PC-9 (cell line): Measurements from ENCODE around the gene GRM8. TPM values are rescaled to one million over a fixed set of nuclear protein-coding genes. Genes with fewer than 3 reads are reported as not detected.

ENCODE experiments used
- BruUV-seq: library from RNA; stranded (reverse); fragments of 400-500 nt; replicated peaks from 2 replicates; lab custom pipeline; 2021; lab: Mats Ljungman, UMichigan
- CTCF ChIA-PET: fragments of 300-600 bp; sonication (Branson Sonifier 250); formaldehyde crosslinking; loops from one replicate; lab custom pipeline; 2022; ENCODE audit warnings: antibody characterized with exemption; lab: Charles Lee
- POLR2A ChIA-PET: fragments of 300-600 bp; sonication (Branson Sonifier 250); formaldehyde crosslinking; loops from one replicate; lab custom pipeline; 2022; ENCODE audit warnings: antibody characterized with exemption; ENCODE audit not compliant: unreplicated experiment; lab: Charles Lee
- DNase-seq, 2 experiments: peaks; one replicate each; pipeline versions ENCODE4 v3.0.0 to v3.0.0-alpha.2; 2015 to 2022; ENCODE audit warnings: mixed read lengths in 1 of 2
- H2AFZ ChIP-seq: fragments of 200-600 bp; sonication (generic); 2 replicates; pipeline ENCODE4 v1.8.1; 2017; ENCODE audit warnings: antibody characterized with exemption
- H3F3A ChIP-seq: fragments of 200-600 bp; sonication (generic); 2 replicates; pipeline ENCODE4 v1.8.1; 2017; ENCODE audit warnings: antibody characterized with exemption, mild to moderate bottlenecking, low read depth; ENCODE audit not compliant: insufficient read depth
- H3K27ac ChIP-seq: fragments of 200-600 bp; sonication (generic); 2 replicates; pipeline ENCODE4 v1.6.1; 2016; ENCODE audit warnings: mixed run types
- H3K27me3 ChIP-seq: fragments of 200-600 bp; sonication (generic); 2 replicates; pipeline ENCODE4 v1.6.1; 2016; ENCODE audit warnings: low read depth, mixed run types; ENCODE audit not compliant: insufficient read depth
- H3K36me3 ChIP-seq: fragments of 200-600 bp; sonication (generic); 2 replicates; pipeline ENCODE4 v1.6.1; 2016; ENCODE audit warnings: low read depth, mixed run types
- H3K4me1 ChIP-seq: fragments of 200-600 bp; sonication (generic); replicated peaks from 2 replicates; pipeline ENCODE4 v1.6.1; 2016; ENCODE audit warnings: mixed run types; ENCODE audit not compliant: insufficient read depth
- H3K4me2 ChIP-seq: fragments of 200-600 bp; sonication (generic); 2 replicates; pipeline ENCODE4 v1.6.1; 2017; ENCODE audit warnings: mixed run types
- H3K4me3 ChIP-seq: fragments of 200-600 bp; sonication (generic); 2 replicates; pipeline ENCODE4 v1.6.1; 2016; ENCODE audit warnings: mixed run types
- H3K79me2 ChIP-seq: fragments of 200-600 bp; sonication (generic); 2 replicates; pipeline ENCODE4 v1.6.1; 2017; ENCODE audit warnings: low read depth, mixed run types
- H3K9me2 ChIP-seq: fragments of 200-600 bp; sonication (generic); 2 replicates; pipeline ENCODE4 v1.8.1; 2017; ENCODE audit warnings: mild to moderate bottlenecking; ENCODE audit not compliant: insufficient read depth
- H3K9me3 ChIP-seq: fragments of 200-600 bp; sonication (generic); 2 replicates; pipeline ENCODE4 v1.8.1; 2016; ENCODE audit warnings: low read depth; ENCODE audit not compliant: insufficient read depth
- H4K20me1 ChIP-seq: fragments of 200-600 bp; sonication (generic); 2 replicates; pipeline ENCODE4 v1.8.1; 2017; ENCODE audit not compliant: insufficient read depth
- CTCF ChIP-seq: fragments of 200-600 bp; sonication (generic); conservative IDR thresholded peaks from 2 replicates; pipeline ENCODE4 v1.6.1; 2017; ENCODE audit warnings: mixed run types, antibody characterized with exemption, mild to moderate bottlenecking, moderate library complexity
- EZH2 ChIP-seq: fragments of 200-600 bp; sonication (generic); IDR thresholded peaks from 2 replicates; pipeline ENCODE4 v1.8.0; 2017; ENCODE audit warnings: antibody characterized with exemption, low read depth
- intact Hi-C: fragments of 100-400 bp; cut with micrococcal nuclease; formaldehyde crosslinking; loops from one replicate; pipeline ENCODE4 v1.10.0; 2022; ENCODE audit not compliant: unreplicated experiment
- total RNA-seq: library from RNA; stranded (reverse); gene quantifications from 2 replicates; pipeline ENCODE4 v1.2.3, GENCODE V29; 2021

GRM8 gene
- total RNA-seq, 1 experiment from 2014 or later = not detected

DNA sequence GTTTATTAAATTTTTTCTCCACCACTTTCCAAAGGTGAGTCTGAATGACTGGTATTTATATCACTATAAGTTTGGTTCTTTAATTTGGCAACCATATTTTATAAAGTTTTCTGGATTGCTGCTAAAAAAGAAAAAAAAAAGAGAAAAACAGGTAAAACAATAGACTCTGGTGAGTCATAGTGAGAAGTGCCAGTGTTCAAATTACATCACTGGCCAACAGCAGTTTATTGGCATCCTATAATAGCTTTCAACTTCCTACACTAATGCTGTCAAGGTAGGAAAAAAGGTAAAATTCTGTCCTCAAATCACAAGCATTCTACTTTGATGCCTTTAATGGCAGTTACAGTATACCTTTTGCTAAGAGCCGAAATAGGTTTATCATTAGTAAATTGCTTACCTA is 808.8 kb downstream of the GRM8 start:
- Histone ChIP-seq H4K20me1 (no peaks in the 10 kb centered on the region), H3K9me3 (no peaks in the 10 kb centered on the region), H3K79me2 (no peaks in the 10 kb centered on the region), H2AFZ (no peak overlapping the region), H3K27ac (no peak overlapping the region), H3K4me3 (no peak overlapping the region), H3K27me3 (no peaks in the 10 kb centered on the region), H3K4me2 (no peak overlapping the region), H3K4me1 (no peaks in the 10 kb centered on the region; the same call in 1 of the 2 replicates), H3K9me2 (no peaks in the 10 kb centered on the region), H3K36me3 (no peaks in the 10 kb centered on the region), H3F3A (no peaks in the 10 kb centered on the region)
- CTCF ChIA-PET = no interaction called here
- TF ChIP-seq CTCF (no peak), EZH2 (no peak)
- POLR2A ChIA-PET = no interaction called here
- DNase-seq = no peak
- intact Hi-C loops = no loop called here
- no TSS peak for BruUV-seq

DNA sequence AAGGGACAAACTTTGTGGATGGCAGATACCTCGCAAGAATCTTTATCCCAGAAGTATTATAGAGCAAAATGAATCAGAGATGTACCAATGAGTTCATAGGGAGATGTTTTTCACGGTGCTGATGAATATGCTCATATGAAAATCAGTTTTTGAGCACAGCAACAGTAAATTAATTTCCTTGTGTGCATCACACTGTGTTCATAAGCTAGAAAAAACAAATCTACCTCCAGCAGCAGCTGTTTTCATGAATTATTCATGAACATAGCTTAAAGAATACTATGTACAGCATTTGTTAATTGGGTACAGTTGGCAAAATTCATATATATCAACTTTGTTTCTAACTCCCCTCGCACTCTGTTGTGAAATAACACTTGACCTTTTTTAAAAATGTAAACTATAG is 809.8 kb downstream of the GRM8 start:
- intact Hi-C loops = no loop called here
- H3K79me2 ChIP-seq = no peaks in the 10 kb centered on the region
- H3K27ac ChIP-seq = no peak overlapping the region
- H3K4me3 ChIP-seq = no peak overlapping the region
- no peaks in the 10 kb centered on the region for H3K36me3 ChIP-seq
- no peaks in the 10 kb centered on the region for H3K9me3 ChIP-seq
- no peak overlapping the region for H2AFZ ChIP-seq
- ChIA-PET CTCF (no interaction called here), POLR2A (no interaction called here)
- H3K27me3 ChIP-seq = no peaks in the 10 kb centered on the region
- H3K4me2 ChIP-seq = no peak overlapping the region
- no peaks in the 10 kb centered on the region for H3K9me2 ChIP-seq
- TF ChIP-seq CTCF = no peak
- DNase-seq = no peak
- no peaks in the 10 kb centered on the region; the same call in 1 of the 2 replicates for H3K4me1 ChIP-seq
- H4K20me1 ChIP-seq = no peaks in the 10 kb centered on the region
- no peaks in the 10 kb centered on the region for H3F3A ChIP-seq
- BruUV-seq = no TSS peak

- Histone ChIP-seq H3K36me3 (no peaks in the 10 kb centered on the region), H3K9me3 (no peaks in the 10 kb centered on the region), H3K4me3 (no peak overlapping the region), H3K27ac (no peak overlapping the region), H3K4me1 (no peaks in the 10 kb centered on the region; the same call in 1 of the 2 replicates), H4K20me1 (no peaks in the 10 kb centered on the region), H2AFZ (no peak overlapping the region), H3K27me3 (no peaks in the 10 kb centered on the region), H3K9me2 (no peaks in the 10 kb centered on the region), H3F3A (no peaks in the 10 kb centered on the region), H3K4me2 (no peak overlapping the region), H3K79me2 (no peaks in the 10 kb centered on the region)
- TF ChIP-seq CTCF (no peak), EZH2 (no peak)
- POLR2A ChIA-PET = no interaction called here
- intact Hi-C loops = no loop called here
- no TSS peak for BruUV-seq
- CTCF ChIA-PET = interaction anchor here (0.5 kb wide), 1 partner anchor 1383 kb away, joined by 5 read pairs; no protein-coding TSS in a partner anchor
- no peak for DNase-seq
Measured at GRCh38 chr7:126441745-126442144, 811.0 kb downstream of the GRM8 start.
